AG04449 (cell line): Measurements from ENCODE around the gene RNF10.

ENCODE experiments used
- CTCF ChIA-PET: fragments of 350-600 bp; formaldehyde crosslinking; extraction: SDS; loops from one replicate; lab custom pipeline; 2021; ENCODE audit warnings: antibody characterized with exemption; lab: Yijun Ruan, JAX
- POLR2A ChIA-PET: fragments of 400-600, 350-600 bp; formaldehyde crosslinking; extraction: SDS; loops from one replicate; lab custom pipeline; 2020; ENCODE audit warnings: antibody characterized with exemption, inconsistent platforms; lab: Yijun Ruan, JAX
- DNase-seq: peaks from one replicate; pipeline ENCODE4 v3.0.0-alpha.2; 2010; ENCODE audit warnings: low read depth, low spot score
- H3K4me3 ChIP-seq: 2 replicates; pipeline ENCODE4 v1.5.1; 2011; ENCODE audit warnings: low read depth, mild to moderate bottlenecking, control low read depth, low read length
- CTCF ChIP-seq: IDR thresholded peaks from one replicate; pipeline ENCODE4 v1.5.1; 2011; ENCODE audit warnings: mild to moderate bottlenecking, moderate library complexity, low read length, control low read depth, inconsistent platforms; ENCODE audit not compliant: insufficient read depth; ENCODE audit errors: missing control alignments

RNF10 gene

DNA sequence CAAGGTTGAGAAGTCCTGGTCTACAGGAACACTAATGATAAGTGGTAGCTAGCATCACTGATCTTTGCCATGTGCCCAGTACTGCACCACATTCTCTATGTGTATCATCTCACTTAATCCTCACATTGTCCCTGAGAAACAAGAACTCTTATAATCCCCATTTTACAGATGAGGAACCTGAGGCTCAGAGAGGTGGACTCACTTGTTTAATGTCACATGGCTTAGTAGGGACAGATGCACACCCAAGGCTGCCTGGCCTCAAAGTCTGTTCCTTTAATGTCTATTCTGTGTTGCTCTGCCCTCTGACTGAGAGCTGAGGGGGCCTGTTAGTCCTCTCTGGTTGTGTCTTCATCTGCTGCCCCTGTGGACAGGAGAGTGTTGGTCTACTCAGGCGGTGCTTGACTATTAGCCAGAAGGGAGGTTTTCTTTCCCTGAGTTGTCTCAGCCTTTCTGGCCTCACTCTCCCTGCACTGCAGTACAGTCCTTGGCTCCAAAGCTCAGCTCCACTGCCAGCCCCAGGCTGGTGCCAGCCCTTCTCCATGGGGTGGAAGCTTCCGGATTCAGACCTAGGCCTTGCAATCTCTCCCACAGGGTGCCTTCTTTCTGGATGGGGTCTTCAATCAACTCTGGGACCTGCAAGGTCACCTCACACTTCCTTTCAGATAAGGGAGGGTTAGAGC is 43.2 kb upstream of the RNF10 start:
- CTCF ChIA-PET = interaction anchor here (12.8 kb wide), 1 partner anchor 22 kb away, joined by 152 read pairs; the partner anchor contains the start of gene SRSF9
- H3K4me3 ChIP-seq = no peak overlapping the region
- POLR2A ChIA-PET = no interaction called here
- no peak for TF ChIP-seq CTCF
- no peak for DNase-seq

GRCh38 chr12:120495186-120495730 is 38.9 kb upstream of the RNF10 start:
- peak overlapping the region; percentile 91 for H3K4me3 ChIP-seq
- POLR2A ChIA-PET = interaction anchor here (0.6 to 1.9 kb wide), 10 partner anchors 9 to 204 kb away, joined by 3 to 8 read pairs (median 3); partner anchors contain the start of gene RNU4-2
- no peak for DNase-seq
- no peak for TF ChIP-seq CTCF
- CTCF ChIA-PET = interaction anchor here (1.2 to 12.8 kb wide), 4 partner anchors 10 to 43 kb away, joined by 3 to 152 read pairs (median 4); partner anchors contain the start of gene SRSF9

GRCh38 chr12:120495731-120496412 is 38.3 kb upstream of the RNF10 start, which contains the start of gene DYNLL1:
Gene DYNLL1, plus strand, starts transcription at chr12:120496113. Its CDS starts 309 bp downstream, at chr12:120496422.
- CTCF ChIA-PET = interaction anchor here (0.7 to 12.8 kb wide), 7 partner anchors 9 to 151 kb away, joined by 3 to 152 read pairs (median 3); partner anchors contain the start of gene SRSF9
- TF ChIP-seq CTCF = no peak
- peak; percentile 54 for DNase-seq
- peak within 1 kb of the TSS; percentile 91 for H3K4me3 ChIP-seq
- POLR2A ChIA-PET = interaction anchor here (0.6 to 1.9 kb wide), 13 partner anchors 10 to 204 kb away, joined by 3 to 8 read pairs (median 3); partner anchors contain the start of genes COQ5, RNU4-2 and SRSF9

- CTCF ChIA-PET = interaction anchor here (0.7 to 12.8 kb wide), 6 partner anchors 8 to 42 kb away, joined by 3 to 152 read pairs (median 4); partner anchors contain the start of gene SRSF9
- POLR2A ChIA-PET = interaction anchor here (0.8 to 1.9 kb wide), 15 partner anchors 8 to 205 kb away, joined by 3 to 8 read pairs (median 3); partner anchors contain the start of genes COQ5, COX6A1, RNU4-2 and SRSF9
- TF ChIP-seq CTCF = peak; percentile 15
- H3K4me3 ChIP-seq = peak overlapping the region; percentile 91
- no peak for DNase-seq
These were observed 37.5 kb upstream of the RNF10 start for GRCh38 chr12:120496413-120497340.

- no peak for TF ChIP-seq CTCF
- no peak for DNase-seq
- CTCF ChIA-PET = interaction anchor here (1.0 to 12.8 kb wide), 4 partner anchors 7 to 39 kb away, joined by 3 to 152 read pairs (median 4); partner anchors contain the start of gene SRSF9
- peak overlapping the region; percentile 91 for H3K4me3 ChIP-seq
- POLR2A ChIA-PET = interaction anchor here (0.9 to 1.5 kb wide), 5 partner anchors 9 to 60 kb away, joined by 3 to 6 read pairs (median 4); partner anchors contain the start of gene COX6A1
These were observed 36.5 kb upstream of the RNF10 start for GRCh38 chr12:120497524-120498150.
